ENCODE results near the gene GABRB3. TPM values are rescaled to one million over a fixed set of nuclear protein-coding genes. Genes with fewer than 3 reads are reported as not detected.

Gene GABRB3
- polyA plus RNA-seq, 3 donors: 5.7 to 7.8 (median 7.0) TPM

- no peak for DNase-seq (ENCODE audit: extremely low read depth in 1 of 11, low read depth in 9 of 11, low spot score in 4 of 11)
These were observed 256.5 kb downstream of the GABRB3 start for GRCh38 chr15:26516102-26516980.

- DNase-seq (ENCODE audit: extremely low read depth in 1 of 11, low read depth in 9 of 11, low spot score in 4 of 11): no peak
These were observed 268.9 kb downstream of the GABRB3 start for GRCh38 chr15:26504009-26504408.

Other genes with a start within 250 kb of the GABRB3 start
- under 1 TPM; 0.17 to 0.50 (median 0.30) TPM for gene GABRA5, start 94.0 kb upstream of the GABRB3 start, polyA plus RNA-seq (ENCODE audit: insufficient read length in 3 of 3)
- gene GABRG3, start 198.1 kb upstream of the GABRB3 start, polyA plus RNA-seq (ENCODE audit: insufficient read length in 3 of 3): 1 to 10 TPM in 2 of 3 donors, under 1 TPM in 1; 0.92 to 2.1 (median 1.2) TPM

Measured in renal cortex interstitium (tissue), 11 donors.